Body of pancreas (tissue), 4 donors: ENCODE measurements around the gene DR1.

ENCODE experiments used
- CTCF ChIP-seq, 7 experiments: fragments of 450-650 bp in 4 of 7; fragments of 200-600 bp in 3 of 7; sonication (generic) in 3 of 7; IDR thresholded peaks; one replicate each; pipeline ENCODE4 v1.5.1; 2016 to 2019; ENCODE audit warnings: antibody characterized with exemption in 7 of 7
- POLR2A ChIP-seq, 3 donors: fragments of 450-650 bp; IDR thresholded peaks; one replicate each; pipeline ENCODE4 v1.6.1; 2016; ENCODE audit warnings: antibody characterized with exemption in 3 of 3, mild to moderate bottlenecking in 2 of 3

GRCh38 chr1:93365813-93366212, 20.1 kb downstream of the DR1 start:
- TF ChIP-seq CTCF (IDR thresholded peaks at IDR 0.05) = no peak
- TF ChIP-seq POLR2A (IDR thresholded peaks at IDR 0.05) = no peak
